NCI-H510A treated with DMSO at 0.1 percent for 48 hours (cell line): ENCODE measurements around the gene CCDC110.
"Not testable (repeated sequence)": the region's sequence is repeated elsewhere in the genome, so short reads cannot be mapped to it uniquely, and the experiment has no call there.

ENCODE experiments used
- DNase-seq: peaks from one replicate; lab custom pipeline; 2025; lab: John Stamatoyannopoulos, UW

The CCDC110 gene

GRCh38 chr4:185471235-185472102 is at the start of gene CCDC110:
Gene CCDC110 (minus strand): TSS chr4:185471733. CDS start chr4:185471683, 50 bp downstream.
- peak; percentile 78 for DNase-seq

- no peak for DNase-seq
Measured at GRCh38 chr4:185520119-185520518, 48.6 kb upstream of the CCDC110 start.

- DNase-seq = no peak
Measured at GRCh38 chr4:185518494-185518893, 47.0 kb upstream of the CCDC110 start.

- no peak for DNase-seq
Measured at GRCh38 chr4:185518069-185518468, 46.5 kb upstream of the CCDC110 start.

- no peak for DNase-seq
Measured at GRCh38 chr4:185515248-185515647, 43.7 kb upstream of the CCDC110 start.

- no peak for DNase-seq
Measured at GRCh38 chr4:185514182-185514697, 42.7 kb upstream of the CCDC110 start.

GRCh38 chr4:185513489-185514181 is 42.1 kb upstream of the CCDC110 start:
- no peak for DNase-seq

GRCh38 chr4:185512516-185512915 is 41.0 kb upstream of the CCDC110 start:
- no peak for DNase-seq

GRCh38 chr4:185511243-185511642 is 39.7 kb upstream of the CCDC110 start:
- not testable (repeated sequence) for DNase-seq

- DNase-seq = no peak
Measured at GRCh38 chr4:185510806-185511205, 39.3 kb upstream of the CCDC110 start.

GRCh38 chr4:185508181-185508580 is 36.6 kb upstream of the CCDC110 start:
- DNase-seq = peak; percentile 51

GRCh38 chr4:185506422-185506821 is 34.9 kb upstream of the CCDC110 start:
- DNase-seq = no peak

GRCh38 chr4:185504098-185505047 is 32.8 kb upstream of the CCDC110 start:
- DNase-seq = peak; percentile 57

- no peak for DNase-seq
Measured at GRCh38 chr4:185502386-185502785, 30.9 kb upstream of the CCDC110 start.

- DNase-seq = no peak
Measured at GRCh38 chr4:185500576-185500975, 29.0 kb upstream of the CCDC110 start.

- DNase-seq = no peak
Measured at GRCh38 chr4:185500035-185500434, 28.5 kb upstream of the CCDC110 start.

GRCh38 chr4:185488650-185489049 is 17.1 kb upstream of the CCDC110 start:
- no peak for DNase-seq

GRCh38 chr4:185481401-185481800 is 9.9 kb upstream of the CCDC110 start:
- DNase-seq = no peak

GRCh38 chr4:185480016-185480732 is 8.6 kb upstream of the CCDC110 start:
- no peak for DNase-seq

- DNase-seq = no peak
Measured at GRCh38 chr4:185479507-185479971, 8.0 kb upstream of the CCDC110 start.

- DNase-seq = no peak
Measured at GRCh38 chr4:185473247-185473646, 1.7 kb upstream of the CCDC110 start.
